WTC11 (cell line): ENCODE results near the gene SLC27A6. TPM values are rescaled to one million over a fixed set of nuclear protein-coding genes. Genes with fewer than 3 reads are reported as not detected.

Experiments used
- ATAC-seq: fragments of 200-7000 bp; cut with Tn5 transposase; 2 replicates; pipeline ENCODE4 v1.10.0; 2021; ENCODE audit warnings: mild to moderate bottlenecking, moderate library complexity
- CTCF ChIA-PET: fragments of 300-600 bp; sonication (Branson Sonifier 250); formaldehyde crosslinking; loops from one replicate; lab custom pipeline; 2021; ENCODE audit warnings: antibody characterized with exemption; lab: Charles Lee
- POLR2A ChIA-PET: fragments of 350-600 bp; sonication (Branson Sonifier 250); formaldehyde crosslinking; loops from one replicate; lab custom pipeline; 2021; ENCODE audit warnings: antibody characterized with exemption; lab: Charles Lee
- DNase-seq: peaks from one replicate; pipeline ENCODE4 v3.0.0; 2021; ENCODE audit warnings: low spot score
- H3K27ac Mint-ChIP-seq: 2 replicates; pipeline ENCODE4 v1.8.0; 2021; ENCODE audit warnings: mixed read lengths
- H3K27me3 Mint-ChIP-seq: 2 replicates; pipeline ENCODE4 v1.8.0; 2021; ENCODE audit warnings: low read depth, mild to moderate bottlenecking, moderate library complexity, mixed read lengths
- H3K36me3 Mint-ChIP-seq: 2 replicates; pipeline ENCODE4 v1.8.0; 2021; ENCODE audit warnings: mixed read lengths
- H3K4me1 Mint-ChIP-seq: 2 replicates; pipeline ENCODE4 v1.8.0; 2022; ENCODE audit warnings: mixed read lengths
- H3K4me3 Mint-ChIP-seq: 2 replicates; pipeline ENCODE4 v1.8.0; 2021; ENCODE audit warnings: mild to moderate bottlenecking, moderate library complexity, mixed read lengths
- H3K9me3 Mint-ChIP-seq: 2 replicates; pipeline ENCODE4 v1.8.0; 2021; ENCODE audit warnings: mixed read lengths
- ELF4 ChIP-seq: sonication (generic); formaldehyde crosslinking; IDR thresholded peaks from 2 replicates; pipeline ENCODE4 v1.8.1; 2022; ENCODE audit warnings: low read depth, mild to moderate bottlenecking, moderate library complexity, missing genetic modification reagents
- EMX1 ChIP-seq: fragments of 250-450 bp; sonication (Bioruptor Pico); IDR thresholded peaks from 2 replicates; pipeline ENCODE4 v1.8.0; 2021; ENCODE audit warnings: mild to moderate bottlenecking
- FOXP1 ChIP-seq: sonication (generic); formaldehyde crosslinking; IDR thresholded peaks from 2 replicates; pipeline ENCODE4 v1.8.0; 2022; ENCODE audit warnings: missing genetic modification reagents, mild to moderate bottlenecking, moderate library complexity, borderline replicate concordance
- HMGA2 ChIP-seq: fragments of 250-450 bp; sonication (Bioruptor Pico); IDR thresholded peaks from 2 replicates; pipeline ENCODE4 v1.4.0; 2021; ENCODE audit warnings: mild to moderate bottlenecking, moderate library complexity
- JAZF1 ChIP-seq: fragments of 250-450 bp; sonication (Bioruptor Pico); IDR thresholded peaks from 2 replicates; pipeline ENCODE4 v1.9.0; 2021; ENCODE audit warnings: moderate library complexity, mild to moderate bottlenecking, inconsistent platforms
- MAX ChIP-seq: sonication (generic); formaldehyde crosslinking; IDR thresholded peaks from 2 replicates; pipeline ENCODE4 v1.8.0; 2022; ENCODE audit warnings: mild to moderate bottlenecking, missing genetic modification reagents
- MXD4 ChIP-seq: fragments of 250-450 bp; sonication (Bioruptor Pico); IDR thresholded peaks from 2 replicates; pipeline ENCODE4 v1.8.0; 2021; ENCODE audit warnings: mild to moderate bottlenecking, moderate library complexity, borderline replicate concordance
- NR3C1 ChIP-seq: sonication (generic); formaldehyde crosslinking; conservative IDR thresholded peaks from 2 replicates; pipeline ENCODE4 v1.8.1; 2023; ENCODE audit warnings: low read depth, mild to moderate bottlenecking, missing genetic modification reagents
- RELA ChIP-seq: sonication (generic); formaldehyde crosslinking; IDR thresholded peaks from 2 replicates; pipeline ENCODE4 v1.8.1; 2022; ENCODE audit warnings: missing genetic modification reagents, mild to moderate bottlenecking, borderline replicate concordance
- SMAD3 ChIP-seq: sonication (generic); formaldehyde crosslinking; IDR thresholded peaks from 2 replicates; pipeline ENCODE4 v1.8.0; 2022; ENCODE audit warnings: missing genetic modification reagents, mild to moderate bottlenecking, borderline replicate concordance
- SP1 ChIP-seq: sonication (generic); formaldehyde crosslinking; conservative IDR thresholded peaks from 2 replicates; pipeline ENCODE4 v1.8.1; 2022; ENCODE audit warnings: missing genetic modification reagents
- TCF7 ChIP-seq: sonication (generic); formaldehyde crosslinking; IDR thresholded peaks from 2 replicates; pipeline ENCODE4 v1.8.0; 2022; ENCODE audit warnings: mild to moderate bottlenecking, low read depth, missing genetic modification reagents, moderate library complexity
- TEAD1 ChIP-seq: sonication (generic); formaldehyde crosslinking; IDR thresholded peaks from 2 replicates; pipeline ENCODE4 v1.8.0; 2022; ENCODE audit warnings: mild to moderate bottlenecking, missing genetic modification reagents
- TP53 ChIP-seq: sonication (generic); formaldehyde crosslinking; IDR thresholded peaks from 2 replicates; pipeline ENCODE4 v1.8.1; 2023; ENCODE audit warnings: mild to moderate bottlenecking, missing genetic modification reagents
- USF1 ChIP-seq: sonication (generic); formaldehyde crosslinking; IDR thresholded peaks from 2 replicates; pipeline ENCODE4 v1.8.0; 2022; ENCODE audit warnings: mild to moderate bottlenecking, missing genetic modification reagents
- ZNF121 ChIP-seq: sonication (generic); formaldehyde crosslinking; IDR thresholded peaks from 2 replicates; pipeline ENCODE4 v1.8.0; 2023; ENCODE audit warnings: missing genetic modification reagents
- ZNF232 ChIP-seq: sonication (generic); formaldehyde crosslinking; IDR thresholded peaks from 2 replicates; pipeline ENCODE4 v1.8.0; 2022; ENCODE audit warnings: mild to moderate bottlenecking, missing genetic modification reagents
- ZNF263 ChIP-seq: sonication (generic); formaldehyde crosslinking; IDR thresholded peaks from 2 replicates; pipeline ENCODE4 v1.8.1; 2022; ENCODE audit warnings: low read depth, mild to moderate bottlenecking, moderate library complexity, missing genetic modification reagents
- ZNF317 ChIP-seq: sonication (generic); formaldehyde crosslinking; IDR thresholded peaks from 2 replicates; pipeline ENCODE4 v1.8.1; 2023; ENCODE audit warnings: low read depth, mild to moderate bottlenecking, moderate library complexity, missing genetic modification reagents, borderline replicate concordance
- ZNF416 ChIP-seq: fragments of 250-450 bp; sonication (Bioruptor Pico); IDR thresholded peaks from 2 replicates; pipeline ENCODE4 v1.9.0; 2021; ENCODE audit warnings: mild to moderate bottlenecking, inconsistent platforms
- ZSCAN18 ChIP-seq: fragments of 250-450 bp; sonication (Bioruptor Pico); IDR thresholded peaks from 2 replicates; pipeline ENCODE4 v2.1.2; 2022; ENCODE audit warnings: mild to moderate bottlenecking, moderate library complexity
- total RNA-seq: library from RNA; stranded (reverse); gene quantifications from 3 replicates; pipeline ENCODE4 v1.2.3, GENCODE V29; 2021
- TF ChIP-seq, protein P1 (sequence below): sonication (generic); formaldehyde crosslinking; IDR thresholded peaks from 2 replicates; pipeline ENCODE4 v1.8.1; 2023; ENCODE audit warnings: mild to moderate bottlenecking, missing genetic modification reagents
- TF ChIP-seq, protein P2 (sequence below): fragments of 250-450 bp; sonication (Bioruptor Pico); IDR thresholded peaks from 2 replicates; pipeline ENCODE4 v1.9.0; 2021; ENCODE audit warnings: mild to moderate bottlenecking

Gene SLC27A6
- total RNA-seq, 1 experiment from 2014 or later, result 3.6 TPM

- TF ChIP-seq MAX (CRISPR knock-in tag), result no peak
- no peak for TF ChIP-seq NR3C1 (CRISPR knock-in tag)
Measured at GRCh38 chr5:129014185-129014584, 48.9 kb downstream of the SLC27A6 start (continued).

- no peak overlapping the region for H3K4me3 Mint-ChIP-seq
- TF ChIP-seq ZNF416, result no peak
- TF ChIP-seq ZSCAN18 (CRISPR knock-in tag), result no peak
- TF ChIP-seq SP1, result no peak
- TF ChIP-seq ZNF317 (CRISPR knock-in tag), result no peak
- TF ChIP-seq MXD4 (CRISPR knock-in tag), result no peak
- TF ChIP-seq, protein P1, sequence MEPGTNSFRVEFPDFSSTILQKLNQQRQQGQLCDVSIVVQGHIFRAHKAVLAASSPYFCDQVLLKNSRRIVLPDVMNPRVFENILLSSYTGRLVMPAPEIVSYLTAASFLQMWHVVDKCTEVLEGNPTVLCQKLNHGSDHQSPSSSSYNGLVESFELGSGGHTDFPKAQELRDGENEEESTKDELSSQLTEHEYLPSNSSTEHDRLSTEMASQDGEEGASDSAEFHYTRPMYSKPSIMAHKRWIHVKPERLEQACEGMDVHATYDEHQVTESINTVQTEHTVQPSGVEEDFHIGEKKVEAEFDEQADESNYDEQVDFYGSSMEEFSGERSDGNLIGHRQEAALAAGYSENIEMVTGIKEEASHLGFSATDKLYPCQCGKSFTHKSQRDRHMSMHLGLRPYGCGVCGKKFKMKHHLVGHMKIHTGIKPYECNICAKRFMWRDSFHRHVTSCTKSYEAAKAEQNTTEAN, result no peak
- no peaks in the 10 kb centered on the region for H3K36me3 Mint-ChIP-seq
- no peaks in the 10 kb centered on the region for H3K27me3 Mint-ChIP-seq
- POLR2A ChIA-PET, result no interaction called here
- CTCF ChIA-PET, result no interaction called here
- no peak for ATAC-seq
- H3K9me3 Mint-ChIP-seq, result no peaks in the 10 kb centered on the region
- DNase-seq, result no peak
- no peak overlapping the region for H3K27ac Mint-ChIP-seq
- H3K4me1 Mint-ChIP-seq, result no peaks in the 10 kb centered on the region
Measured at GRCh38 chr5:129018837-129019236, 53.5 kb downstream of the SLC27A6 start.

DNA sequence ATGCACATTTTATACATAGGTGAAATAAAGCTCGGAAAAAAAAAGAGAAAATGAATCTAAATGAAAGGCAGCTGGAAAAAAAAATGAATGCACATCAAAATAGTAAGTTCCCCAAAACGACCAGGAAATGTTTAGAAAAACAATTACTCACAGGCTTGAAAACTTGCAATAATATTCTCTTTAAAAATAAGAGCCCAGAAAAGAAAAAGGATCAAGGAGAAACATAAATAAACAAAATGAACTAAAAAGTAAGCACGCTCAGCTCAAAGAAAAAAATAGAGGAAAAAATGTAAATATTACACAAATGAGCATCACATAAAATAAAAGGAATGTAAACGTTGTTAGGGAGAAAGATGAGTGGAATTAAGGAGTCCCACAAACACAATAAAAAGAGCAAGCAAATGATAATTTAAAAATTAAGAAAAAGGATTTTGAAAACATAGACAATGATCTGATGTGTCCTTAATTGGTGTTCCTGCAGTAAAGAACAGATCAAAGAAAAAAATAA lies 54.2 kb downstream of the SLC27A6 start:
- Mint-ChIP-seq H3K4me3 (no peak overlapping the region), H3K27ac (no peak overlapping the region)
- POLR2A ChIA-PET, result no interaction called here
- TF ChIP-seq FOXP1 (CRISPR knock-in tag) (no peak), ZNF416 (no peak), TCF7 (CRISPR knock-in tag) (no peak), ZNF263 (CRISPR knock-in tag) (no peak), EMX1 (CRISPR knock-in tag) (no peak), HMGA2 (no peak)
- TF ChIP-seq, all 79 proteins: peak for 0
- Mint-ChIP-seq H3K27me3 (no peaks in the 10 kb centered on the region), H3K9me3 (no peaks in the 10 kb centered on the region), H3K4me1 (no peaks in the 10 kb centered on the region), H3K36me3 (no peaks in the 10 kb centered on the region)
- no peak for DNase-seq
- CTCF ChIA-PET, result no interaction called here
- ATAC-seq, result no peak

DNA sequence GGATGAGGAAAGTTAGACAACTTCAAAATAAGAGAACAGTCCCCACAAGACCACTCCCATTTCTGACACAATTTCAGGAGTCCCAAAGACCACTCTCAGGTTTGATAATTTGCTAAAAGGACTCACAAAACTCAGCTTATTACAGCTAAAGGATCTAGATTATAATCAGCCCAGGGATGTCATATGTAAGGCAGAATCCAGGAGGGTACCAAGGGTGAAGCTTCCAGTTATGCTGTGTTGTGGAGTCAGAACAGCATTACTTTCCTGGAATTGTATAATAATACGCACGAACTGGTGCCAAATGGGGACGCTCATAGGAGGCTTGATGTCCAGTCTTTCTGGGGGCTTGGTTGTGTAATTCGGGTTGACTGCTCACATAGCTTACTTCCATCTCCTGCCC lies 55.4 kb downstream of the SLC27A6 start:
- no peak for TF ChIP-seq JAZF1 (CRISPR knock-in tag)
- H3K4me3 Mint-ChIP-seq, result no peak overlapping the region
- no peak for DNase-seq
- CTCF ChIA-PET, result no interaction called here
- no peak overlapping the region for H3K27ac Mint-ChIP-seq
- no peak for ATAC-seq
- POLR2A ChIA-PET, result no interaction called here
- no peaks in the 10 kb centered on the region for H3K9me3 Mint-ChIP-seq
- H3K36me3 Mint-ChIP-seq, result no peaks in the 10 kb centered on the region
- no peaks in the 10 kb centered on the region for H3K4me1 Mint-ChIP-seq
- no peaks in the 10 kb centered on the region for H3K27me3 Mint-ChIP-seq

GRCh38 chr5:129021744-129022143 lies 56.5 kb downstream of the SLC27A6 start:
- ATAC-seq, result no peak
- H3K27me3 Mint-ChIP-seq, result no peaks in the 10 kb centered on the region
- DNase-seq, result no peak
- no peak overlapping the region for H3K4me3 Mint-ChIP-seq
- ChIA-PET POLR2A (no interaction called here), CTCF (no interaction called here)
- no peak overlapping the region for H3K27ac Mint-ChIP-seq
- no peaks in the 10 kb centered on the region for H3K4me1 Mint-ChIP-seq
- H3K36me3 Mint-ChIP-seq, result no peaks in the 10 kb centered on the region
- TF ChIP-seq, protein P2, sequence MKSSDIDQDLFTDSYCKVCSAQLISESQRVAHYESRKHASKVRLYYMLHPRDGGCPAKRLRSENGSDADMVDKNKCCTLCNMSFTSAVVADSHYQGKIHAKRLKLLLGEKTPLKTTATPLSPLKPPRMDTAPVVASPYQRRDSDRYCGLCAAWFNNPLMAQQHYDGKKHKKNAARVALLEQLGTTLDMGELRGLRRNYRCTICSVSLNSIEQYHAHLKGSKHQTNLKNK (CRISPR knock-in tag), result no peak
- no peak for TF ChIP-seq ZNF232
- no peak for TF ChIP-seq RELA
- no peak for TF ChIP-seq SMAD3 (CRISPR knock-in tag)
- TF ChIP-seq ZNF121, result no peak
- no peak for TF ChIP-seq TEAD1
- no peak for TF ChIP-seq ZNF416
- no peak for TF ChIP-seq USF1 (CRISPR knock-in tag)
- no peak for TF ChIP-seq ELF4
- TF ChIP-seq TP53 (CRISPR knock-in tag), result no peak
- no peaks in the 10 kb centered on the region for H3K9me3 Mint-ChIP-seq
